ENCODE results near the gene DDX1. TPM values are rescaled to one million over a fixed set of nuclear protein-coding genes. Genes with fewer than 3 reads are reported as not detected.
"Not testable (repeated sequence)": the region's sequence is repeated elsewhere in the genome, so short reads cannot be mapped to it uniquely, and the experiment has no call there.

DDX1 gene
- total and polyA plus RNA-seq, 2 experiments from 2014 or later, result 99.9 to 102 TPM

- TF ChIP-seq, protein P1, sequence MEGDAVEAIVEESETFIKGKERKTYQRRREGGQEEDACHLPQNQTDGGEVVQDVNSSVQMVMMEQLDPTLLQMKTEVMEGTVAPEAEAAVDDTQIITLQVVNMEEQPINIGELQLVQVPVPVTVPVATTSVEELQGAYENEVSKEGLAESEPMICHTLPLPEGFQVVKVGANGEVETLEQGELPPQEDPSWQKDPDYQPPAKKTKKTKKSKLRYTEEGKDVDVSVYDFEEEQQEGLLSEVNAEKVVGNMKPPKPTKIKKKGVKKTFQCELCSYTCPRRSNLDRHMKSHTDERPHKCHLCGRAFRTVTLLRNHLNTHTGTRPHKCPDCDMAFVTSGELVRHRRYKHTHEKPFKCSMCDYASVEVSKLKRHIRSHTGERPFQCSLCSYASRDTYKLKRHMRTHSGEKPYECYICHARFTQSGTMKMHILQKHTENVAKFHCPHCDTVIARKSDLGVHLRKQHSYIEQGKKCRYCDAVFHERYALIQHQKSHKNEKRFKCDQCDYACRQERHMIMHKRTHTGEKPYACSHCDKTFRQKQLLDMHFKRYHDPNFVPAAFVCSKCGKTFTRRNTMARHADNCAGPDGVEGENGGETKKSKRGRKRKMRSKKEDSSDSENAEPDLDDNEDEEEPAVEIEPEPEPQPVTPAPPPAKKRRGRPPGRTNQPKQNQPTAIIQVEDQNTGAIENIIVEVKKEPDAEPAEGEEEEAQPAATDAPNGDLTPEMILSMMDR (conservative IDR thresholded peaks at IDR 0.05; ENCODE audit: low read depth in 2 of 2), result no peak
- TF ChIP-seq CREB1 (CRISPR knock-in tag; IDR thresholded peaks at IDR 0.05; ENCODE audit: low read depth), result no peak
Measured at GRCh38 chr2:15620340-15620739, 28.7 kb downstream of the DDX1 start (continued).

GRCh38 chr2:15620857-15621471, 29.3 kb downstream of the DDX1 start:
- TF ChIP-seq POLR2AphosphoS5 (IDR thresholded peaks at IDR 0.05; ENCODE audit: low read depth), result no peak
- no peak for TF ChIP-seq NANOG (IDR thresholded peaks at IDR 0.05; ENCODE audit: borderline replicate concordance)
- no peak for TF ChIP-seq ETS1 (IDR thresholded peaks at IDR 0.05)
- TF ChIP-seq STAT1 (IDR thresholded peaks at IDR 0.05; ENCODE audit: unreplicated experiment), result no peak
- no peak overlapping the region for H3K27ac Mint-ChIP-seq

DNA sequence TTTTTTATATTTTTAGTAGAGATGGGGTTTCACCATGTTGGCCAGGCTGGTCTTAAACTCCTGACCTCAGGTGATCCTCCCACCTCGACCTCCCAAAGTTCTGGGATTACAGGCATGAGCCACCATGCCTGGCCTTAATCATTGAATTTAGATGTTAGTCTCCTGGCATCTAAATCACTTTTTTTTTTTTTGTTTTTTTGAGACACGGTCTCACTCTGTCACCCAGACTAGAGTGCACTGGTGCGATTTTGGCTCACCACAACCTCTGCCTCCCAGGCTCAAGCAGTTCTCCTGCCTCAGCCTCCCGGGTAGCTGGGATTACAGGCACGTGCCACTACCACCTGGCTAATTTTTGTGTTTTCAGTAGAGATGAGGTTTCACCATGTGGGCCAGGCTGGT, 29.8 kb downstream of the DDX1 start:
- not testable (repeated sequence) for H3K9me2 ChIP-seq (ENCODE audit: insufficient read depth); H3K27me3 ChIP-seq (ENCODE audit: insufficient read depth); H3K4me2 ChIP-seq; H3K27ac ChIP-seq (ENCODE audit: low read depth); H3K27ac Mint-ChIP-seq; H3K4me1 Mint-ChIP-seq; ATAC-seq; H3K4me1 ChIP-seq (ENCODE audit: insufficient read depth); H3K79me2 ChIP-seq (replicated peaks; ENCODE audit: insufficient read depth); H3K4me3 Mint-ChIP-seq; H3K9me3 Mint-ChIP-seq; H3K4me3 ChIP-seq; H2AFZ ChIP-seq; H3F3A ChIP-seq (replicated peaks; ENCODE audit: low read depth); H3K27me3 Mint-ChIP-seq (ENCODE audit: insufficient read depth, low read depth, poor library complexity); DNase-seq (ENCODE audit: low spot score); H4K20me1 ChIP-seq (replicated peaks; ENCODE audit: insufficient read depth)
- H3K36me3 ChIP-seq (ENCODE audit: insufficient read depth), result peaks cover 63% of the 10 kb centered on the region
- peaks cover 61% of the 10 kb centered on the region for H3K36me3 Mint-ChIP-seq (ENCODE audit: low read depth)

More at GRCh38 chr2:15620857-15621471, 29.3 kb downstream of the DDX1 start:
- H3K9me2 ChIP-seq (ENCODE audit: insufficient read depth), result no peaks in the 10 kb centered on the region
- no peak overlapping the region for H2AFZ ChIP-seq
- H3K36me3 Mint-ChIP-seq (ENCODE audit: low read depth), result peaks cover 57% of the 10 kb centered on the region
- DNase-seq (ENCODE audit: low spot score) (no peak), ATAC-seq (no peak)
- peaks cover 63% of the 10 kb centered on the region for H3K36me3 ChIP-seq (ENCODE audit: insufficient read depth)
- no peaks in the 10 kb centered on the region for H3K27me3 Mint-ChIP-seq (ENCODE audit: insufficient read depth, low read depth, poor library complexity)
- no peaks in the 10 kb centered on the region for H3K79me2 ChIP-seq (replicated peaks; ENCODE audit: insufficient read depth)
- H3K4me2 ChIP-seq, result no peak overlapping the region
- no peak overlapping the region for H3K4me3 ChIP-seq
- H3K27me3 ChIP-seq (ENCODE audit: insufficient read depth), result no peaks in the 10 kb centered on the region
- no peaks in the 10 kb centered on the region for H3K4me1 ChIP-seq (ENCODE audit: insufficient read depth)
- H3K4me3 Mint-ChIP-seq, result no peak overlapping the region
- H3K9me3 Mint-ChIP-seq, result no peaks in the 10 kb centered on the region
- H3F3A ChIP-seq (replicated peaks; ENCODE audit: low read depth), result no peaks in the 10 kb centered on the region
- H3K27ac ChIP-seq (ENCODE audit: low read depth), result no peak overlapping the region
- H3K4me1 Mint-ChIP-seq, result no peaks in the 10 kb centered on the region
- H4K20me1 ChIP-seq (replicated peaks; ENCODE audit: insufficient read depth), result no peaks in the 10 kb centered on the region

Data from GM23338 (cell line).